ENCODE results near the gene B3GALT5.

Gene B3GALT5

DNA sequence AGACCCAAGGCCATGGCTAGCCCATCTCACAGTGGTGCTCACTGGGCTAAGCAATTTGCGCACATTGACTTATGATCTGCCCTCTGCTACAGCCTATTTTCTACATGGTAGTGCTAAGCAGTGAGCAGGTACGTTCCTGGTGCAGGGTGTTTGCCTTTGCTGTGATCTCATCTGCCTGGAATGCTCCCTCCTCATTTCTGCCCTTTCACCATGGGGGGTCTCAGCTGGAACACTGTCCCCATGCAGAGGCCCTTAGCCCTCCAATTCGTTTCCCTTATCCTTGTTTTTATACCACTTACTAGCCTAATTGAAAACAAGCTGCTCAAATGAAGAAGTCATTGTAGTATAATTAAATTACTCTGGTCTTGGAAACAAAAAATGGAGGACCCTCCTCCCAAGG is 2.0 kb upstream of the B3GALT5 start:
- TF ChIP-seq, protein P1, sequence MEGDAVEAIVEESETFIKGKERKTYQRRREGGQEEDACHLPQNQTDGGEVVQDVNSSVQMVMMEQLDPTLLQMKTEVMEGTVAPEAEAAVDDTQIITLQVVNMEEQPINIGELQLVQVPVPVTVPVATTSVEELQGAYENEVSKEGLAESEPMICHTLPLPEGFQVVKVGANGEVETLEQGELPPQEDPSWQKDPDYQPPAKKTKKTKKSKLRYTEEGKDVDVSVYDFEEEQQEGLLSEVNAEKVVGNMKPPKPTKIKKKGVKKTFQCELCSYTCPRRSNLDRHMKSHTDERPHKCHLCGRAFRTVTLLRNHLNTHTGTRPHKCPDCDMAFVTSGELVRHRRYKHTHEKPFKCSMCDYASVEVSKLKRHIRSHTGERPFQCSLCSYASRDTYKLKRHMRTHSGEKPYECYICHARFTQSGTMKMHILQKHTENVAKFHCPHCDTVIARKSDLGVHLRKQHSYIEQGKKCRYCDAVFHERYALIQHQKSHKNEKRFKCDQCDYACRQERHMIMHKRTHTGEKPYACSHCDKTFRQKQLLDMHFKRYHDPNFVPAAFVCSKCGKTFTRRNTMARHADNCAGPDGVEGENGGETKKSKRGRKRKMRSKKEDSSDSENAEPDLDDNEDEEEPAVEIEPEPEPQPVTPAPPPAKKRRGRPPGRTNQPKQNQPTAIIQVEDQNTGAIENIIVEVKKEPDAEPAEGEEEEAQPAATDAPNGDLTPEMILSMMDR (IDR thresholded peaks at IDR 0.05; ENCODE audit: low read depth, low read length): no peak
- H3K4me3 ChIP-seq (ENCODE audit: low read depth, low read length): no peak overlapping the region

GRCh38 chr21:39611551-39612190 is 1.1 kb upstream of the B3GALT5 start:
- TF ChIP-seq, protein P1 (IDR thresholded peaks at IDR 0.05; ENCODE audit: low read depth, low read length): no peak
- no peak overlapping the region for H3K4me3 ChIP-seq (ENCODE audit: low read depth, low read length)

GRCh38 chr21:39613041-39613934 is 548 bp downstream of the B3GALT5 start:
- TF ChIP-seq, protein P1 (IDR thresholded peaks at IDR 0.05; ENCODE audit: low read depth, low read length): no peak
- H3K4me3 ChIP-seq (ENCODE audit: low read depth, low read length): peak overlapping the region; percentile 20; the same call in 1 of the 2 replicates

GRCh38 chr21:39616211-39616772 is 3.6 kb downstream of the B3GALT5 start:
- no peak overlapping the region for H3K4me3 ChIP-seq (ENCODE audit: low read depth, low read length)
- TF ChIP-seq, protein P1 (IDR thresholded peaks at IDR 0.05; ENCODE audit: low read depth, low read length): no peak

- TF ChIP-seq, protein P1 (IDR thresholded peaks at IDR 0.05; ENCODE audit: low read depth, low read length): no peak
These were observed 8.1 kb downstream of the B3GALT5 start for GRCh38 chr21:39620856-39621255.

GRCh38 chr21:39625211-39625895 is 12.6 kb downstream of the B3GALT5 start:
- TF ChIP-seq, protein P1 (IDR thresholded peaks at IDR 0.05; ENCODE audit: low read depth, low read length): no peak
- H3K4me3 ChIP-seq (ENCODE audit: low read depth, low read length): no peak overlapping the region

More at GRCh38 chr21:39620856-39621255, 8.1 kb downstream of the B3GALT5 start:
- H3K4me3 ChIP-seq (ENCODE audit: low read depth, low read length): no peak overlapping the region
